GM19438 (cell line): ENCODE results near the gene BBOX1.
"Not testable (repeated sequence)": the region's sequence is repeated elsewhere in the genome, so short reads cannot be mapped to it uniquely, and the experiment has no call there.

Experiments
- ATAC-seq: cut with Tn5 transposase; IDR thresholded peaks from one replicate; pipeline ENCODE4 v1.9.1; 2021; ENCODE audit warnings: low read depth; ENCODE audit not compliant: unreplicated experiment

The BBOX1 gene

GRCh38 chr11:27040302-27041115, at the start of gene BBOX1:
BBOX1 (plus strand) TSS chr11:27040815; CDS start chr11:27055431, 14,616 bp downstream.
- ATAC-seq, result no peak

- no peak for ATAC-seq
These were observed 48.5 kb upstream of the BBOX1 start for GRCh38 chr11:26992031-26992541.

GRCh38 chr11:26993965-26994457, 46.6 kb upstream of the BBOX1 start, which contains the start of gene FIBIN:
FIBIN (plus strand) TSS chr11:26994112; CDS start chr11:26994527, 415 bp downstream.
- no peak for ATAC-seq

- ATAC-seq, result no peak
These were observed 46.0 kb upstream of the BBOX1 start for GRCh38 chr11:26994631-26995095.

GRCh38 chr11:26995701-26996460, 44.7 kb upstream of the BBOX1 start:
- no peak for ATAC-seq

GRCh38 chr11:26997378-26997777, 43.2 kb upstream of the BBOX1 start:
- no peak for ATAC-seq

GRCh38 chr11:27001136-27001730, 39.4 kb upstream of the BBOX1 start:
- ATAC-seq, result not testable (repeated sequence)

- ATAC-seq, result no peak
These were observed 38.2 kb upstream of the BBOX1 start for GRCh38 chr11:27002431-27002830.

GRCh38 chr11:27002838-27003237, 37.8 kb upstream of the BBOX1 start:
- ATAC-seq, result no peak

- no peak for ATAC-seq
These were observed 36.5 kb upstream of the BBOX1 start for GRCh38 chr11:27004103-27004502.

- ATAC-seq, result no peak
These were observed 31.6 kb upstream of the BBOX1 start for GRCh38 chr11:27008811-27009535.

- ATAC-seq, result no peak
These were observed 28.9 kb upstream of the BBOX1 start for GRCh38 chr11:27011560-27012233.

- no peak for ATAC-seq
These were observed 28.2 kb upstream of the BBOX1 start for GRCh38 chr11:27012234-27012921.

- ATAC-seq, result no peak
These were observed 26.7 kb upstream of the BBOX1 start for GRCh38 chr11:27013781-27014361.

- ATAC-seq, result no peak
These were observed 21.6 kb upstream of the BBOX1 start for GRCh38 chr11:27018902-27019529.

- no peak for ATAC-seq
These were observed 19.9 kb upstream of the BBOX1 start for GRCh38 chr11:27020751-27021150.

GRCh38 chr11:27022659-27023251, 17.9 kb upstream of the BBOX1 start:
- ATAC-seq, result no peak

GRCh38 chr11:27024865-27025264, 15.8 kb upstream of the BBOX1 start:
- no peak for ATAC-seq
